WTC11 (cell line): ENCODE results near the gene MAP7. TPM values are rescaled to one million over a fixed set of nuclear protein-coding genes. Genes with fewer than 3 reads are reported as not detected.

Experiments
- ATAC-seq: fragments of 200-7000 bp; cut with Tn5 transposase; 2 replicates; pipeline ENCODE4 v1.10.0; 2021; ENCODE audit warnings: mild to moderate bottlenecking, moderate library complexity
- CTCF ChIA-PET: fragments of 300-600 bp; sonication (Branson Sonifier 250); formaldehyde crosslinking; loops from one replicate; lab custom pipeline; 2021; ENCODE audit warnings: antibody characterized with exemption; lab: Charles Lee
- POLR2A ChIA-PET: fragments of 350-600 bp; sonication (Branson Sonifier 250); formaldehyde crosslinking; loops from one replicate; lab custom pipeline; 2021; ENCODE audit warnings: antibody characterized with exemption; lab: Charles Lee
- DNase-seq: peaks from one replicate; pipeline ENCODE4 v3.0.0; 2021; ENCODE audit warnings: low spot score
- H3K27ac Mint-ChIP-seq: 2 replicates; pipeline ENCODE4 v1.8.0; 2021; ENCODE audit warnings: mixed read lengths
- H3K27me3 Mint-ChIP-seq: 2 replicates; pipeline ENCODE4 v1.8.0; 2021; ENCODE audit warnings: low read depth, mild to moderate bottlenecking, moderate library complexity, mixed read lengths
- H3K36me3 Mint-ChIP-seq: 2 replicates; pipeline ENCODE4 v1.8.0; 2021; ENCODE audit warnings: mixed read lengths
- H3K4me1 Mint-ChIP-seq: 2 replicates; pipeline ENCODE4 v1.8.0; 2022; ENCODE audit warnings: mixed read lengths
- H3K4me3 Mint-ChIP-seq: 2 replicates; pipeline ENCODE4 v1.8.0; 2021; ENCODE audit warnings: mild to moderate bottlenecking, moderate library complexity, mixed read lengths
- H3K9me3 Mint-ChIP-seq: 2 replicates; pipeline ENCODE4 v1.8.0; 2021; ENCODE audit warnings: mixed read lengths
- CREB1 ChIP-seq: sonication (generic); formaldehyde crosslinking; IDR thresholded peaks from 2 replicates; pipeline ENCODE4 v1.8.0; 2023; ENCODE audit warnings: mild to moderate bottlenecking, missing genetic modification reagents
- IRF2 ChIP-seq: sonication (generic); formaldehyde crosslinking; IDR thresholded peaks from 2 replicates; pipeline ENCODE4 v1.8.0; 2022; ENCODE audit warnings: low read depth, missing genetic modification reagents, borderline replicate concordance
- KAT7 ChIP-seq: sonication (generic); formaldehyde crosslinking; IDR thresholded peaks from 2 replicates; pipeline ENCODE4 v1.8.1; 2023; ENCODE audit warnings: missing genetic modification reagents, mild to moderate bottlenecking, borderline replicate concordance
- MYBL2 ChIP-seq: sonication (generic); formaldehyde crosslinking; IDR thresholded peaks from 2 replicates; pipeline ENCODE4 v1.8.1; 2023; ENCODE audit warnings: mild to moderate bottlenecking, moderate library complexity, missing genetic modification reagents
- NFYB ChIP-seq: sonication (generic); formaldehyde crosslinking; conservative IDR thresholded peaks from 2 replicates; pipeline ENCODE4 v1.8.0; 2022; ENCODE audit warnings: low read depth, missing genetic modification reagents
- NR2C2 ChIP-seq: sonication (generic); formaldehyde crosslinking; IDR thresholded peaks from 2 replicates; pipeline ENCODE4 v1.8.0; 2022; ENCODE audit warnings: mild to moderate bottlenecking, missing genetic modification reagents
- PRDM15 ChIP-seq: sonication (generic); formaldehyde crosslinking; IDR thresholded peaks from 2 replicates; pipeline ENCODE4 v1.8.0; 2022; ENCODE audit warnings: missing genetic modification reagents
- RORB ChIP-seq: fragments of 250-450 bp; sonication (Bioruptor Pico); IDR thresholded peaks from 2 replicates; pipeline ENCODE4 v1.9.0; 2021; ENCODE audit warnings: mild to moderate bottlenecking
- SMAD3 ChIP-seq: sonication (generic); formaldehyde crosslinking; IDR thresholded peaks from 2 replicates; pipeline ENCODE4 v1.8.0; 2022; ENCODE audit warnings: missing genetic modification reagents, mild to moderate bottlenecking, borderline replicate concordance
- SMAD4 ChIP-seq: sonication (generic); formaldehyde crosslinking; IDR thresholded peaks from 2 replicates; pipeline ENCODE4 v1.8.0; 2022; ENCODE audit warnings: mild to moderate bottlenecking, missing genetic modification reagents
- TP53 ChIP-seq: sonication (generic); formaldehyde crosslinking; IDR thresholded peaks from 2 replicates; pipeline ENCODE4 v1.8.1; 2023; ENCODE audit warnings: mild to moderate bottlenecking, missing genetic modification reagents
- USF1 ChIP-seq: sonication (generic); formaldehyde crosslinking; IDR thresholded peaks from 2 replicates; pipeline ENCODE4 v1.8.0; 2022; ENCODE audit warnings: mild to moderate bottlenecking, missing genetic modification reagents
- ZBTB43 ChIP-seq: sonication (generic); formaldehyde crosslinking; IDR thresholded peaks from 2 replicates; pipeline ENCODE4 v1.8.1; 2023; ENCODE audit warnings: mild to moderate bottlenecking, missing genetic modification reagents
- ZNF232 ChIP-seq: sonication (generic); formaldehyde crosslinking; IDR thresholded peaks from 2 replicates; pipeline ENCODE4 v1.8.0; 2022; ENCODE audit warnings: mild to moderate bottlenecking, missing genetic modification reagents
- ZNF263 ChIP-seq: sonication (generic); formaldehyde crosslinking; IDR thresholded peaks from 2 replicates; pipeline ENCODE4 v1.8.1; 2022; ENCODE audit warnings: low read depth, mild to moderate bottlenecking, moderate library complexity, missing genetic modification reagents
- ZNF317 ChIP-seq: sonication (generic); formaldehyde crosslinking; IDR thresholded peaks from 2 replicates; pipeline ENCODE4 v1.8.1; 2023; ENCODE audit warnings: low read depth, mild to moderate bottlenecking, moderate library complexity, missing genetic modification reagents, borderline replicate concordance
- ZNF416 ChIP-seq: fragments of 250-450 bp; sonication (Bioruptor Pico); IDR thresholded peaks from 2 replicates; pipeline ENCODE4 v1.9.0; 2021; ENCODE audit warnings: mild to moderate bottlenecking, inconsistent platforms
- ZNF425 ChIP-seq: fragments of 250-450 bp; sonication (Bioruptor Pico); conservative IDR thresholded peaks from 2 replicates; pipeline ENCODE4 v1.9.0; 2021; ENCODE audit warnings: mild to moderate bottlenecking
- ZNF512 ChIP-seq: sonication (generic); formaldehyde crosslinking; IDR thresholded peaks from 2 replicates; pipeline ENCODE4 v1.8.1; 2022; ENCODE audit warnings: missing genetic modification reagents, borderline replicate concordance
- ZNF671 ChIP-seq: fragments of 250-450 bp; sonication (Bioruptor Pico); IDR thresholded peaks from 2 replicates; pipeline ENCODE4 v1.8.0; 2021; ENCODE audit warnings: mild to moderate bottlenecking
- ZSCAN18 ChIP-seq: fragments of 250-450 bp; sonication (Bioruptor Pico); IDR thresholded peaks from 2 replicates; pipeline ENCODE4 v2.1.2; 2022; ENCODE audit warnings: mild to moderate bottlenecking, moderate library complexity
- total RNA-seq: library from RNA; stranded (reverse); gene quantifications from 3 replicates; pipeline ENCODE4 v1.2.3, GENCODE V29; 2021

MAP7 gene
- total RNA-seq, 1 experiment from 2014 or later = 56.6 TPM

- POLR2A ChIA-PET = no interaction called here
- H3K4me3 Mint-ChIP-seq = no peak overlapping the region
- 0 out of 2 replicates have a peak, but pooled peaks cover 3% of the 10 kb centered on the region for H3K9me3 Mint-ChIP-seq
- DNase-seq (no peak), ATAC-seq (no peak)
- TF ChIP-seq ZSCAN18 (CRISPR knock-in tag) = no peak
- TF ChIP-seq ZNF263 = no peak
- TF ChIP-seq NR2C2 (CRISPR knock-in tag) = no peak
- TF ChIP-seq ZNF232 (CRISPR knock-in tag) = no peak
- no peak for TF ChIP-seq RORB (CRISPR knock-in tag)
- no peak for TF ChIP-seq SMAD4 (CRISPR knock-in tag)
- TF ChIP-seq ZBTB43 (CRISPR knock-in tag) = no peak
- no peak for TF ChIP-seq SMAD3 (CRISPR knock-in tag)
- no peak for TF ChIP-seq MYBL2 (CRISPR knock-in tag)
- TF ChIP-seq TP53 = no peak
- TF ChIP-seq NFYB (CRISPR knock-in tag) = no peak
- TF ChIP-seq IRF2 (CRISPR knock-in tag) = no peak
- TF ChIP-seq USF1 (CRISPR knock-in tag) = no peak
- TF ChIP-seq ZNF671 (CRISPR knock-in tag) = no peak
- no peak for TF ChIP-seq CREB1 (CRISPR knock-in tag)
- no peak for TF ChIP-seq ZNF317
- no peak for TF ChIP-seq ZNF425
- CTCF ChIA-PET = no interaction called here
- peak overlapping the region; percentile 15; the same call in 1 of the 2 replicates for H3K27ac Mint-ChIP-seq
- H3K4me1 Mint-ChIP-seq = peaks cover 50% of the 10 kb centered on the region
- H3K36me3 Mint-ChIP-seq = no peaks in the 10 kb centered on the region
- no peaks in the 10 kb centered on the region for H3K27me3 Mint-ChIP-seq
These were observed 83.4 kb downstream of the MAP7 start for GRCh38 chr6:136466777-136467176.

GRCh38 chr6:136465766-136466303 is 84.4 kb downstream of the MAP7 start:
- ChIA-PET CTCF (no interaction called here), POLR2A (interaction anchor here (0.6 kb wide), 1 partner anchor 25 kb away, joined by 3 read pairs; no protein-coding TSS in a partner anchor)
- H3K4me1 Mint-ChIP-seq = peaks cover 41% of the 10 kb centered on the region
- H3K4me3 Mint-ChIP-seq = no peak overlapping the region
- no peak for ATAC-seq
- H3K36me3 Mint-ChIP-seq = no peaks in the 10 kb centered on the region
- H3K27me3 Mint-ChIP-seq = no peaks in the 10 kb centered on the region
- H3K9me3 Mint-ChIP-seq = 0 out of 2 replicates have a peak, but pooled peaks cover 3% of the 10 kb centered on the region
- DNase-seq = no peak
- no peak overlapping the region for H3K27ac Mint-ChIP-seq
- TF ChIP-seq ZNF512 (CRISPR knock-in tag) = no peak
- TF ChIP-seq NFYB (CRISPR knock-in tag) = no peak
- TF ChIP-seq TP53 = no peak
- TF ChIP-seq ZNF416 (CRISPR knock-in tag) = no peak
- no peak for TF ChIP-seq KAT7 (CRISPR knock-in tag)
- TF ChIP-seq ZSCAN18 (CRISPR knock-in tag) = no peak
- TF ChIP-seq USF1 (CRISPR knock-in tag) = no peak
- TF ChIP-seq NR2C2 (CRISPR knock-in tag) = no peak
- TF ChIP-seq PRDM15 (CRISPR knock-in tag) = no peak
